Tibial nerve (tissue), 4 donors: ENCODE data around the gene SYT7. TPM values are rescaled to one million over a fixed set of nuclear protein-coding genes. Genes with fewer than 3 reads are reported as not detected.
"Not testable (repeated sequence)": the region's sequence is repeated elsewhere in the genome, so short reads cannot be mapped to it uniquely, and the experiment has no call there.

Experiments used
- DNase-seq, 2 donors: peaks; one replicate each; pipeline ENCODE4 v3.0.0-alpha.2; 2019; ENCODE audit warnings: low spot score in 2 of 2
- H3K27ac ChIP-seq, 4 donors: fragments of 200-600 bp; sonication (generic) in 3 of 4; one replicate each; pipeline ENCODE4 v1.5.1; 2017 to 2019; ENCODE audit warnings: mild to moderate bottlenecking in 1 of 4
- H3K27me3 ChIP-seq, 2 donors: fragments of 200-600 bp; sonication (generic) in 1 of 2; one replicate each; pipeline versions ENCODE4 v1.5.1 to v1.6.0; 2017 to 2019
- H3K36me3 ChIP-seq, 3 donors: fragments of 200-600 bp; sonication (generic); one replicate each; pipeline ENCODE4 v1.5.1; 2018 to 2019
- H3K4me1 ChIP-seq, 4 donors: fragments of 200-600 bp; sonication (generic) in 3 of 4; one replicate each; pipeline ENCODE4 v1.5.1; 2017 to 2019
- H3K4me3 ChIP-seq, 4 donors: fragments of 200-600 bp; sonication (generic) in 3 of 4; one replicate each; pipeline ENCODE4 v1.5.1; 2017 to 2019; ENCODE audit warnings: mild to moderate bottlenecking in 1 of 4, moderate library complexity in 1 of 4
- H3K9me3 ChIP-seq, 4 donors: fragments of 200-600 bp; sonication (generic) in 3 of 4; one replicate each; pipeline ENCODE4 v1.5.1; 2017 to 2019
- CTCF ChIP-seq, 5 experiments: fragments of 200-600 bp in 3 of 5; fragments of 450-650 bp in 2 of 5; sonication (generic) in 3 of 5; IDR thresholded peaks; one replicate each; pipeline ENCODE4 v1.5.1; 2016 to 2019; ENCODE audit warnings: antibody characterized with exemption in 5 of 5, mild to moderate bottlenecking in 3 of 5, moderate library complexity in 2 of 5
- EP300 ChIP-seq, 2 donors: sonication (generic); formaldehyde crosslinking; IDR thresholded peaks; one replicate each; pipeline ENCODE4 v1.6.1; 2017; ENCODE audit warnings: antibody characterized with exemption in 2 of 2, mild to moderate bottlenecking in 1 of 2
- POLR2A ChIP-seq, 2 donors: fragments of 450-650 bp; IDR thresholded peaks; one replicate each; pipeline ENCODE4 v1.6.1; 2017; ENCODE audit warnings: antibody characterized with exemption in 2 of 2, mild to moderate bottlenecking in 2 of 2, moderate library complexity in 2 of 2
- WGBS, 2 donors: methylation state at CpG; one replicate each; pipeline ENCODE4 v1.1.5; 2018; 5-methylcytosine and 5-hydroxymethylcytosine counted together
- total RNA-seq, 4 donors: library from RNA; depleted of rRNA; stranded (reverse); fragments of >200 nt; gene quantifications; one replicate each; pipeline ENCODE4 v1.1.0, GENCODE V29; 2016

The SYT7 gene
- total RNA-seq, 4 donors from 2014 or later, result 1.2 to 2.5 (median 1.8) TPM

GRCh38 chr11:61482513-61482912, 98.4 kb downstream of the SYT7 start:
- Histone ChIP-seq H3K27ac (no peak overlapping the region), H3K4me1 (peaks cover 0 to 23% (median 5%) of the 10 kb centered on the region in 4 donors), H3K36me3 (peaks cover 0 to 28% (median 0%) of the 10 kb centered on the region in 3 donors), H3K4me3 (no peak overlapping the region), H3K27me3 (no peaks in the 10 kb centered on the region), H3K9me3 (no peaks in the 10 kb centered on the region)
- no peak for DNase-seq
- no peak for TF ChIP-seq EP300 (IDR thresholded peaks at IDR 0.05)
- TF ChIP-seq POLR2A (IDR thresholded peaks at IDR 0.05), result no peak
- peak in 2 of 5 experiments; percentile 27 to 29 for TF ChIP-seq CTCF (IDR thresholded peaks at IDR 0.05)
- 36 to 48% methylated on average over 6 to 7 of the region's 7 CpGs for WGBS, 2 donors

GRCh38 chr11:61481806-61482205, 99.1 kb downstream of the SYT7 start:
- TF ChIP-seq CTCF (IDR thresholded peaks at IDR 0.05) (no peak), EP300 (IDR thresholded peaks at IDR 0.05) (no peak), POLR2A (IDR thresholded peaks at IDR 0.05) (no peak)
- no peak overlapping the region for H3K4me3 ChIP-seq
- WGBS, 2 donors, result 43 to 56% methylated on average over 8 to 10 of the region's 10 CpGs

GRCh38 chr11:61480994-61481335, 99.9 kb downstream of the SYT7 start:
- no peak overlapping the region for H3K27ac ChIP-seq
- H3K4me1 ChIP-seq, result peaks cover 0 to 38% (median 10%) of the 10 kb centered on the region in 4 donors
- H3K9me3 ChIP-seq, result no peaks in the 10 kb centered on the region
- peaks cover 0 to 12% (median 0%) of the 10 kb centered on the region in 3 donors for H3K36me3 ChIP-seq
- 20 to 32% methylated on average over 7 of the region's 7 CpGs for WGBS, 2 donors
- TF ChIP-seq EP300 (IDR thresholded peaks at IDR 0.05) (no peak), CTCF (IDR thresholded peaks at IDR 0.05) (no peak)
- H3K4me3 ChIP-seq, result no peak overlapping the region
- no peaks in the 10 kb centered on the region for H3K27me3 ChIP-seq
- no peak for DNase-seq

More at GRCh38 chr11:61481806-61482205, 99.1 kb downstream of the SYT7 start:
- Histone ChIP-seq H3K4me1 (peaks cover 0 to 30% (median 10%) of the 10 kb centered on the region in 4 donors), H3K36me3 (peaks cover 0 to 20% (median 0%) of the 10 kb centered on the region in 3 donors), H3K27ac (no peak overlapping the region), H3K9me3 (no peaks in the 10 kb centered on the region), H3K27me3 (no peaks in the 10 kb centered on the region)
- DNase-seq, result no peak

GRCh38 chr11:61480261-61480993, 100.4 kb downstream of the SYT7 start:
- H3K4me1 ChIP-seq, result peaks cover 0 to 40% (median 10%) of the 10 kb centered on the region in 4 donors
- H3K36me3 ChIP-seq, result peaks cover 0 to 7% (median 0%) of the 10 kb centered on the region in 3 donors
- no peak overlapping the region for H3K27ac ChIP-seq
- no peak for DNase-seq
- TF ChIP-seq EP300 (IDR thresholded peaks at IDR 0.05) (no peak), CTCF (IDR thresholded peaks at IDR 0.05) (no peak), POLR2A (IDR thresholded peaks at IDR 0.05) (no peak)
- H3K27me3 ChIP-seq, result no peaks in the 10 kb centered on the region
- WGBS, 2 donors, result 60 to 68% methylated on average over 15 of the region's 15 CpGs
- no peaks in the 10 kb centered on the region for H3K9me3 ChIP-seq
- H3K4me3 ChIP-seq, result no peak overlapping the region

GRCh38 chr11:61479360-61480058, 101.4 kb downstream of the SYT7 start:
- H3K36me3 ChIP-seq, H3K27ac ChIP-seq, H3K27me3 ChIP-seq, DNase-seq, H3K9me3 ChIP-seq, H3K4me3 ChIP-seq: not testable (repeated sequence)
- 85 to 93% methylated on average over 11 of the region's 11 CpGs for WGBS, 2 donors
- H3K4me1 ChIP-seq, result peaks cover 0 to 50% (median 10%) of the 10 kb centered on the region in 4 donors
